Endothelial cell of umbilical vein (primary cell): ENCODE measurements around the gene NT5C. TPM values are rescaled to one million over a fixed set of nuclear protein-coding genes. Genes with fewer than 3 reads are reported as not detected.
"Not testable (repeated sequence)": the region's sequence is repeated elsewhere in the genome, so short reads cannot be mapped to it uniquely, and the experiment has no call there.

ENCODE experiments used
- BruUV-seq: library from RNA; stranded (reverse); fragments of 400-500 nt; replicated peaks from 2 replicates; lab custom pipeline; 2021; lab: Mats Ljungman, UMichigan
- CTCF ChIA-PET: fragments of 300-600, 350-600 bp; sonication (Branson Sonifier 250); formaldehyde crosslinking; loops from one replicate; lab custom pipeline; 2021; ENCODE audit warnings: antibody characterized with exemption, inconsistent platforms; lab: Charles Lee
- POLR2A ChIA-PET: fragments of 300-600, 350-600 bp; sonication (Branson Sonifier 250); formaldehyde crosslinking; loops from one replicate; lab custom pipeline; 2021; ENCODE audit warnings: antibody characterized with exemption, inconsistent platforms; lab: Charles Lee
- DNase-seq: peaks from one replicate; pipeline ENCODE4 v3.0.0-alpha.2; 2011; ENCODE audit warnings: low read depth, low spot score
- FAIRE-seq: peaks from 2 replicates; lab custom pipeline; 2011; peaks lifted over from hg19 to GRCh38; lab: Jason Lieb, UNC
- H2AFZ ChIP-seq: 2 replicates; pipeline ENCODE4 v1.6.0; 2012; ENCODE audit warnings: low read depth, low read length, control low read depth, inconsistent platforms
- H3K27ac ChIP-seq: 2 replicates; pipeline ENCODE4 v1.5.1; 2011; ENCODE audit warnings: low read depth, mild to moderate bottlenecking, control low read depth, low read length, moderate library complexity; ENCODE audit not compliant: insufficient read depth
- H3K27me3 ChIP-seq, 2 experiments: 2 replicates each; pipeline versions ENCODE4 v1.6.0 to v1.6.1; 2011; ENCODE audit warnings: low read length in 2 of 2, mixed read lengths in 1 of 2; ENCODE audit not compliant: control insufficient read depth in 2 of 2, insufficient read depth in 2 of 2
- H3K36me3 ChIP-seq, 2 experiments: 2 replicates in 1 of 2; 3 replicates in 1 of 2; pipeline ENCODE4 v1.5.1; 2011; ENCODE audit warnings: low read length in 2 of 2, mild to moderate bottlenecking in 1 of 2, moderate library complexity in 1 of 2; ENCODE audit not compliant: control insufficient read depth in 2 of 2, insufficient read depth in 2 of 2; ENCODE audit errors: extremely low read depth in 1 of 2
- H3K4me1 ChIP-seq: 3 replicates; pipeline ENCODE4 v1.5.1; 2011; ENCODE audit warnings: mild to moderate bottlenecking, low read length; ENCODE audit not compliant: control insufficient read depth, insufficient read depth; ENCODE audit errors: extremely low read depth
- H3K4me2 ChIP-seq: 2 replicates; pipeline ENCODE4 v1.6.1; 2011; ENCODE audit warnings: low read length, control low read depth, mixed read lengths; ENCODE audit not compliant: insufficient read depth
- H3K4me3 ChIP-seq, 3 experiments: fragments of 200-600 bp in 1 of 3; sonication (generic), shearing (Covaris generic) in 1 of 3; replicated peaks in 1 of 3; 2 replicates each; pipeline ENCODE4 v1.5.1; 2011 to 2016; ENCODE audit warnings: control low read depth in 3 of 3, low read length in 3 of 3, mild to moderate bottlenecking in 2 of 3, inconsistent platforms in 1 of 3, low read depth in 1 of 3, moderate library complexity in 1 of 3; ENCODE audit not compliant: insufficient read depth in 1 of 3
- H3K79me2 ChIP-seq: 2 replicates; pipeline ENCODE4 v1.6.0; 2012; ENCODE audit warnings: low read length, inconsistent platforms; ENCODE audit not compliant: control insufficient read depth, insufficient read depth
- H3K9ac ChIP-seq: replicated peaks from 2 replicates; pipeline ENCODE3; 2011; ENCODE audit warnings: low read length, control low read depth; ENCODE audit not compliant: insufficient read depth; ENCODE audit errors: extremely low read depth
- H3K9me1 ChIP-seq: replicated peaks from 3 replicates; pipeline ENCODE4 v1.6.0; 2011; ENCODE audit warnings: mild to moderate bottlenecking, low read length; ENCODE audit not compliant: control insufficient read depth, insufficient read depth; ENCODE audit errors: extremely low read depth
- H3K9me3 ChIP-seq: replicated peaks from 2 replicates; pipeline ENCODE4 v1.5.1; 2012; ENCODE audit warnings: low read length, inconsistent platforms; ENCODE audit not compliant: control insufficient read depth, insufficient read depth
- H4K20me1 ChIP-seq: replicated peaks from 2 replicates; pipeline ENCODE3; 2011; ENCODE audit warnings: mild to moderate bottlenecking, low read length; ENCODE audit not compliant: control insufficient read depth, insufficient read depth; ENCODE audit errors: extremely low read depth
- CTCF ChIP-seq, 2 donors: IDR thresholded peaks; 1 replicate in 1 of 2; 2 replicates in 1 of 2; pipeline ENCODE4 v1.5.1; 2011; ENCODE audit warnings: low read length in 2 of 2, mild to moderate bottlenecking in 2 of 2, moderate library complexity in 2 of 2, control low read depth in 1 of 2, inconsistent platforms in 1 of 2, low read depth in 1 of 2; ENCODE audit not compliant: insufficient read depth in 1 of 2; ENCODE audit errors: extremely low read depth in 1 of 2
- EZH2 ChIP-seq: IDR thresholded peaks from 2 replicates; pipeline ENCODE4 v1.6.1; 2012; ENCODE audit warnings: borderline replicate concordance, low read depth, mild to moderate bottlenecking, moderate library complexity, low read length, inconsistent platforms; ENCODE audit not compliant: severe bottlenecking
- FOS ChIP-seq: IDR thresholded peaks from 2 replicates; pipeline ENCODE4 v1.6.1; 2011; ENCODE audit warnings: mild to moderate bottlenecking, low read length, moderate library complexity, borderline replicate concordance; ENCODE audit not compliant: insufficient read depth
- GATA2 ChIP-seq: IDR thresholded peaks from 2 replicates; pipeline ENCODE4 v1.7.0; 2011; ENCODE audit warnings: low read depth, mild to moderate bottlenecking, moderate library complexity, mixed read lengths, low read length; ENCODE audit not compliant: insufficient read length, insufficient read depth
- JUN ChIP-seq: IDR thresholded peaks from 2 replicates; pipeline ENCODE4 v1.6.1; 2011; ENCODE audit warnings: borderline replicate concordance, low read depth; ENCODE audit not compliant: insufficient read length, insufficient read depth
- MAX ChIP-seq: IDR thresholded peaks from 2 replicates; pipeline ENCODE4 v1.6.1; 2011; ENCODE audit not compliant: insufficient read depth, insufficient read length
- MYC ChIP-seq: IDR thresholded peaks from one replicate; pipeline ENCODE4 v1.6.1; 2011; ENCODE audit warnings: mild to moderate bottlenecking, low read depth, low read length
- POLR2A ChIP-seq: IDR thresholded peaks from 2 replicates; pipeline ENCODE4 v1.6.1; 2012; ENCODE audit warnings: low read depth, mild to moderate bottlenecking, control low read depth, low read length
- POLR2AphosphoS5 ChIP-seq: IDR thresholded peaks from 2 replicates; pipeline ENCODE4 v1.6.1; 2012; ENCODE audit warnings: low read depth, mild to moderate bottlenecking, control low read depth, low read length, moderate library complexity; ENCODE audit not compliant: insufficient read depth
- dilution Hi-C: fragments of 300-500 bp; cut with MboI; formaldehyde crosslinking; loops from one replicate; pipeline ENCODE4 v1.15.0; 2019; ENCODE audit warnings: low sequenced_read_pairs; ENCODE audit not compliant: extremely low pct_ligation_motif_present
- intact Hi-C: fragments of 100-400 bp; cut with micrococcal nuclease; formaldehyde crosslinking; loops from one replicate; pipeline ENCODE4 v1.10.0; 2022
- polyA plus RNA-seq, 4 experiments: library from polyadenylated mRNA; depleted of rRNA in 3 of 4; stranded (reverse) in 3 of 4; unstranded in 1 of 4; fragments of >200 nt; gene quantifications; 2 replicates each; pipeline versions ENCODE4 v1.2.1 to v1.2.3, GENCODE V29; 2011 to 2012; ENCODE audit warnings: missing spikeins in 1 of 4
- total RNA-seq: library from RNA; stranded (reverse); gene quantifications from 2 replicates; pipeline ENCODE4 v1.2.3, GENCODE V29; 2021

Gene NT5C
- total and polyA plus RNA-seq, 2 donors (not counting 3 experiments of a cell fraction or from before 2014, with no cell fraction given) = 29.1 to 39.2 TPM

DNA sequence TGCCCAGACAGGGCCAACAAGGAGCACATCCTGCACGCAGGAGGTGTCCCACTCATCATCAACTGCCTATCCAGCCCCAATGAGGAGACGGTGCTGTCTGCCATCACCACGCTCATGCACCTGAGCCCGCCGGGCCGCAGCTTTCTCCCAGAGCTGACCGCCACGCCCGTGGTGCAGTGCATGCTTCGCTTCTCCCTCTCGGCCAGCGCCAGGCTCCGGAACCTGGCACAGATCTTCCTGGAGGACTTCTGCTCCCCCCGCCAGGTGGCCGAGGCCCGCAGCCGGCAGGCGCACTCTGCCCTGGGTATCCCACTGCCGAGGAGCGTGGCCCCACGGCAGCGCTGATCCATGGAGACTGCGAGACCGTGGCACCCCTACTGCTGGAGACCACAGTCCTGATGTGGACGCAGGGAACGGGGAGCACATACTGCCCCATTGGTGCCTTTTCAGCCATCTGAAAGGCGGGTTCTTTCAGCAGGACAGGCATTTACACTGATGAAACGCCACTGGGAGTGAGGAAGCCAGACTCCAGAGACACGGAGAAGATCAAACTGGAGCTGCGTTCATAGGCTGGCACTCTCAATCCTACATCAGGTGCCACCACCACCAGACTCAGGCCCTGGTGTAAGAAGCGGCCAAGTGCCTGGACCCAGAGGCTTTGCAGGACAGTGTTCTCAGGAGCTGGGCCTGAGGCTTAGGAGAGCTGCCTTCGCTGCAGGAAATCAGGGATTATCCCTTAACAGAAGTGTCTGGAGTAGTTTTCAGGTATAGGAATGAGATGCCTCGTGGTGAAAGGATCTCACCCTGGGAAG, 2.6 kb downstream of the NT5C start:
- TF ChIP-seq EZH2 (no peak), MAX (no peak), GATA2 (no peak), CTCF (IDR thresholded peaks at IDR 0.05; ENCODE audit: extremely low read depth in 1 of 2, insufficient read depth in 1 of 2, low read depth in 1 of 2, low read length in 2 of 2) (no peak), JUN (no peak), POLR2AphosphoS5 (no peak), MYC (no peak), FOS (no peak), POLR2A (no peak)
- Histone ChIP-seq H3K4me3 (no peak overlapping the region), H3K9me1 (no peaks in the 10 kb centered on the region), H3K4me1 (peaks cover 24% of the 10 kb centered on the region), H3K27me3 (no peaks in the 10 kb centered on the region), H3K9ac (no peak overlapping the region), H3K79me2 (peaks cover 5% of the 10 kb centered on the region), H3K27ac (no peak overlapping the region), H3K36me3 (peaks cover 2 to 8% of the 10 kb centered on the region in 2 experiments), H4K20me1 (no peaks in the 10 kb centered on the region), H2AFZ (no peak overlapping the region), H3K4me2 (no peak overlapping the region), H3K9me3 (no peaks in the 10 kb centered on the region)
- dilution Hi-C loops (no loop called here), intact Hi-C loops (no loop called here)
- no peak for FAIRE-seq
- ChIA-PET CTCF (interaction anchor here (8.8 kb wide), 1 partner anchor 15 kb away, joined by 138 read pairs; no protein-coding TSS in a partner anchor), POLR2A (no interaction called here)
- no peak for DNase-seq
- no TSS peak for BruUV-seq

- H3K4me3 ChIP-seq, FAIRE-seq, BruUV-seq, intact Hi-C loops, H3K27ac ChIP-seq, H2AFZ ChIP-seq, H4K20me1 ChIP-seq, H3K9me1 ChIP-seq, H3K36me3 ChIP-seq, dilution Hi-C loops, H3K79me2 ChIP-seq, H3K27me3 ChIP-seq, H3K9me3 ChIP-seq, H3K4me2 ChIP-seq, POLR2A ChIA-PET, DNase-seq, H3K9ac ChIP-seq: not testable (repeated sequence)
- H3K4me1 ChIP-seq = peaks cover 26% of the 10 kb centered on the region
- CTCF ChIA-PET = interaction anchor here (0.6 to 6.0 kb wide), 2 partner anchors 12 to 322 kb away, joined by 3 to 88 read pairs; no protein-coding TSS in a partner anchor
Measured at GRCh38 chr17:75127936-75128335, 3.6 kb downstream of the NT5C start.
